ENCODE measurements around the gene XPR1. TPM values are rescaled to one million over a fixed set of nuclear protein-coding genes. Genes with fewer than 3 reads are reported as not detected.

Gene XPR1
- total and polyA plus RNA-seq, 2 donors (not counting 3 experiments of a cell fraction or from before 2014, with no cell fraction given): 23.9 to 26.7 TPM

DNA sequence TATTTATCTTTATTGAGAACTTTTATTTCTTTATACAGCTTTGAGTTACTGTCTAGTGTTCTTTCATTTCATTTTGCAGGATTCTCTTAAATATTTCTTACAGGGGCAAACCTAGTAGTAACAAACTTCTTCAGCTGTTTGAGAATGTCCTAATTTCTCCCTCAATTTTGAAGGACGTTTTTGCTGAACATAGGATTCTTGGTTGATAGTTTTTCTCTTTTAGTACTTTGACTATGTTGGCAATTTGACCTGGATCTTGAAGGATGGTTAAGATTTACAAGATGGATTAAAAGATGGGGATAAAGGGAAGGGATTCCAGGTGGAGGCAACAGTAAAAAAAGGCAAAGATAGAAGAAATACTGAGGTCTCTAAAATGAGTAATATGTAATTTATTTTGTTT, 38.9 kb downstream of the XPR1 start:
- no peak for DNase-seq (ENCODE audit: low read depth, low spot score)
- H3K27me3 ChIP-seq (ENCODE audit: control insufficient read depth in 2 of 2, insufficient read depth in 2 of 2, low read length in 2 of 2): no peaks in the 10 kb centered on the region

More for the DNA sequence above, 38.9 kb downstream of the XPR1 start:
- dilution Hi-C loops (cut with MboI; ENCODE audit: extremely low pct_ligation_motif_present, low sequenced_read_pairs): no loop called here
- H3K4me2 ChIP-seq (ENCODE audit: insufficient read depth, low read length): no peak overlapping the region
- H3K36me3 ChIP-seq (ENCODE audit: control insufficient read depth in 2 of 2, extremely low read depth in 1 of 2, insufficient read depth in 2 of 2, low read length in 2 of 2): no peaks in the 10 kb centered on the region
- H3K9ac ChIP-seq (replicated peaks; ENCODE audit: extremely low read depth, insufficient read depth, low read length): no peak overlapping the region
- H3K9me3 ChIP-seq (replicated peaks; ENCODE audit: control insufficient read depth, insufficient read depth, low read length): no peaks in the 10 kb centered on the region
- H3K79me2 ChIP-seq (ENCODE audit: control insufficient read depth, insufficient read depth, low read length): peaks cover 13% of the 10 kb centered on the region
- FAIRE-seq: no peak
- ChIA-PET CTCF (no interaction called here), POLR2A (no interaction called here)
- intact Hi-C loops (cut with micrococcal nuclease): no loop called here
- no peak overlapping the region for H3K4me3 ChIP-seq (replicated peaks in 1 of 3; ENCODE audit: insufficient read depth in 1 of 3, low read depth in 1 of 3, low read length in 3 of 3)
- peaks cover 4% of the 10 kb centered on the region for H3K4me1 ChIP-seq (ENCODE audit: control insufficient read depth, extremely low read depth, insufficient read depth, low read length)
- H3K27ac ChIP-seq (ENCODE audit: insufficient read depth, low read depth, low read length): no peak overlapping the region
- TF ChIP-seq POLR2A (IDR thresholded peaks at IDR 0.05; ENCODE audit: low read depth, low read length) (no peak), MYC (IDR thresholded peaks at IDR 0.05; ENCODE audit: low read depth, low read length) (no peak), POLR2AphosphoS5 (IDR thresholded peaks at IDR 0.05; ENCODE audit: insufficient read depth, low read depth, low read length) (no peak), JUN (IDR thresholded peaks at IDR 0.05; ENCODE audit: borderline replicate concordance, insufficient read depth, insufficient read length, low read depth) (no peak), FOS (IDR thresholded peaks at IDR 0.05; ENCODE audit: borderline replicate concordance, insufficient read depth, low read length) (no peak), EZH2 (IDR thresholded peaks at IDR 0.05; ENCODE audit: borderline replicate concordance, low read depth, low read length, severe bottlenecking) (no peak), GATA2 (IDR thresholded peaks at IDR 0.05; ENCODE audit: insufficient read depth, insufficient read length, low read depth, low read length) (no peak)
- TF ChIP-seq, protein P1, sequence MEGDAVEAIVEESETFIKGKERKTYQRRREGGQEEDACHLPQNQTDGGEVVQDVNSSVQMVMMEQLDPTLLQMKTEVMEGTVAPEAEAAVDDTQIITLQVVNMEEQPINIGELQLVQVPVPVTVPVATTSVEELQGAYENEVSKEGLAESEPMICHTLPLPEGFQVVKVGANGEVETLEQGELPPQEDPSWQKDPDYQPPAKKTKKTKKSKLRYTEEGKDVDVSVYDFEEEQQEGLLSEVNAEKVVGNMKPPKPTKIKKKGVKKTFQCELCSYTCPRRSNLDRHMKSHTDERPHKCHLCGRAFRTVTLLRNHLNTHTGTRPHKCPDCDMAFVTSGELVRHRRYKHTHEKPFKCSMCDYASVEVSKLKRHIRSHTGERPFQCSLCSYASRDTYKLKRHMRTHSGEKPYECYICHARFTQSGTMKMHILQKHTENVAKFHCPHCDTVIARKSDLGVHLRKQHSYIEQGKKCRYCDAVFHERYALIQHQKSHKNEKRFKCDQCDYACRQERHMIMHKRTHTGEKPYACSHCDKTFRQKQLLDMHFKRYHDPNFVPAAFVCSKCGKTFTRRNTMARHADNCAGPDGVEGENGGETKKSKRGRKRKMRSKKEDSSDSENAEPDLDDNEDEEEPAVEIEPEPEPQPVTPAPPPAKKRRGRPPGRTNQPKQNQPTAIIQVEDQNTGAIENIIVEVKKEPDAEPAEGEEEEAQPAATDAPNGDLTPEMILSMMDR (IDR thresholded peaks at IDR 0.05; ENCODE audit: extremely low read depth in 1 of 2, insufficient read depth in 1 of 2, low read depth in 1 of 2, low read length in 2 of 2): no peak
- TF ChIP-seq, protein P2, sequence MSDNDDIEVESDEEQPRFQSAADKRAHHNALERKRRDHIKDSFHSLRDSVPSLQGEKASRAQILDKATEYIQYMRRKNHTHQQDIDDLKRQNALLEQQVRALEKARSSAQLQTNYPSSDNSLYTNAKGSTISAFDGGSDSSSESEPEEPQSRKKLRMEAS (IDR thresholded peaks at IDR 0.05; ENCODE audit: insufficient read depth, insufficient read length): no peak
- BruUV-seq (replicated peaks): no TSS peak
- no peaks in the 10 kb centered on the region for H3K9me1 ChIP-seq (replicated peaks; ENCODE audit: control insufficient read depth, extremely low read depth, insufficient read depth, low read length)
- H2AFZ ChIP-seq (ENCODE audit: low read depth, low read length): no peak overlapping the region
- peaks cover 3% of the 10 kb centered on the region for H4K20me1 ChIP-seq (replicated peaks; ENCODE audit: control insufficient read depth, extremely low read depth, insufficient read depth, low read length)

Measured in endothelial cell of umbilical vein (primary cell).